Measurements from ENCODE around the gene METTL1.

The METTL1 gene

GRCh38 chr12:57730336-57731067 is 41.4 kb downstream of the METTL1 start:
- no peak for TF ChIP-seq SPI1 (IDR thresholded peaks at IDR 0.05; ENCODE audit: low read depth, low read length)
- TF ChIP-seq POLR2AphosphoS5 (IDR thresholded peaks at IDR 0.05; ENCODE audit: low read depth, low read length) = no peak
- no peak for TF ChIP-seq PAX5 (IDR thresholded peaks at IDR 0.05; ENCODE audit: insufficient read depth, low read length, severe bottlenecking)
- TF ChIP-seq POLR2A (IDR thresholded peaks at IDR 0.05; ENCODE audit: low read depth, low read length) = no peak
- no peak for TF ChIP-seq POU2F2 (IDR thresholded peaks at IDR 0.05; ENCODE audit: low read depth, low read length)
- no peak for TF ChIP-seq TAF1 (IDR thresholded peaks at IDR 0.05; ENCODE audit: low read depth, low read length)
- no peak for FAIRE-seq

GRCh38 chr12:57729321-57729844 is 42.5 kb downstream of the METTL1 start:
- TF ChIP-seq POLR2A (IDR thresholded peaks at IDR 0.05; ENCODE audit: low read depth, low read length) = no peak
- no peak for TF ChIP-seq TAF1 (IDR thresholded peaks at IDR 0.05; ENCODE audit: low read depth, low read length)
- TF ChIP-seq POLR2AphosphoS5 (IDR thresholded peaks at IDR 0.05; ENCODE audit: low read depth, low read length) = no peak
- no peak for TF ChIP-seq SPI1 (IDR thresholded peaks at IDR 0.05; ENCODE audit: low read depth, low read length)
- no peak for TF ChIP-seq POU2F2 (IDR thresholded peaks at IDR 0.05; ENCODE audit: low read depth, low read length)
- TF ChIP-seq PAX5 (IDR thresholded peaks at IDR 0.05; ENCODE audit: insufficient read depth, low read length, severe bottlenecking) = no peak
- DNase-seq (ENCODE audit: insufficient read length, low spot score) = no peak
- no peak for FAIRE-seq

More at GRCh38 chr12:57730336-57731067, 41.4 kb downstream of the METTL1 start:
- DNase-seq (ENCODE audit: insufficient read length, low spot score) = no peak

GRCh38 chr12:57727758-57728395 is 44.0 kb downstream of the METTL1 start:
- TF ChIP-seq PAX5 (IDR thresholded peaks at IDR 0.05; ENCODE audit: insufficient read depth, low read length, severe bottlenecking) (no peak), POLR2AphosphoS5 (IDR thresholded peaks at IDR 0.05; ENCODE audit: low read depth, low read length) (no peak), POLR2A (IDR thresholded peaks at IDR 0.05; ENCODE audit: low read depth, low read length) (no peak), POU2F2 (IDR thresholded peaks at IDR 0.05; ENCODE audit: low read depth, low read length) (no peak), SPI1 (IDR thresholded peaks at IDR 0.05; ENCODE audit: low read depth, low read length) (no peak), TAF1 (IDR thresholded peaks at IDR 0.05; ENCODE audit: low read depth, low read length) (no peak)
- FAIRE-seq (no peak), DNase-seq (ENCODE audit: insufficient read length, low spot score) (no peak)

GRCh38 chr12:57726884-57727757 is 44.8 kb downstream of the METTL1 start:
- peak; percentile 23 for DNase-seq (ENCODE audit: insufficient read length, low spot score)
- TF ChIP-seq POLR2AphosphoS5 (IDR thresholded peaks at IDR 0.05; ENCODE audit: low read depth, low read length) (no peak), TAF1 (IDR thresholded peaks at IDR 0.05; ENCODE audit: low read depth, low read length) (no peak), POLR2A (IDR thresholded peaks at IDR 0.05; ENCODE audit: low read depth, low read length) (no peak), POU2F2 (IDR thresholded peaks at IDR 0.05; ENCODE audit: low read depth, low read length) (no peak), SPI1 (IDR thresholded peaks at IDR 0.05; ENCODE audit: low read depth, low read length) (no peak), PAX5 (IDR thresholded peaks at IDR 0.05; ENCODE audit: insufficient read depth, low read length, severe bottlenecking) (no peak)
- no peak for FAIRE-seq

GRCh38 chr12:57726151-57726883 is 45.6 kb downstream of the METTL1 start:
- TF ChIP-seq POLR2A (IDR thresholded peaks at IDR 0.05; ENCODE audit: low read depth, low read length) (no peak), POLR2AphosphoS5 (IDR thresholded peaks at IDR 0.05; ENCODE audit: low read depth, low read length) (no peak), POU2F2 (IDR thresholded peaks at IDR 0.05; ENCODE audit: low read depth, low read length) (no peak), SPI1 (IDR thresholded peaks at IDR 0.05; ENCODE audit: low read depth, low read length) (no peak), TAF1 (IDR thresholded peaks at IDR 0.05; ENCODE audit: low read depth, low read length) (no peak)
- FAIRE-seq (no peak), DNase-seq (ENCODE audit: insufficient read length, low spot score) (peak; percentile 36)

GRCh38 chr12:57725851-57726150 is 46.1 kb downstream of the METTL1 start:
- no peak for FAIRE-seq
- TF ChIP-seq SPI1 (IDR thresholded peaks at IDR 0.05; ENCODE audit: low read depth, low read length) = no peak
- TF ChIP-seq TAF1 (IDR thresholded peaks at IDR 0.05; ENCODE audit: low read depth, low read length) = no peak
- no peak for TF ChIP-seq POU2F2 (IDR thresholded peaks at IDR 0.05; ENCODE audit: low read depth, low read length)
- no peak for TF ChIP-seq POLR2AphosphoS5 (IDR thresholded peaks at IDR 0.05; ENCODE audit: low read depth, low read length)

GRCh38 chr12:57724936-57725740 is 46.8 kb downstream of the METTL1 start:
- DNase-seq (ENCODE audit: insufficient read length, low spot score) = peak; percentile 15
- TF ChIP-seq POLR2A (IDR thresholded peaks at IDR 0.05; ENCODE audit: low read depth, low read length) = no peak
- TF ChIP-seq SPI1 (IDR thresholded peaks at IDR 0.05; ENCODE audit: low read depth, low read length) = peak; percentile 66
- TF ChIP-seq PAX5 (IDR thresholded peaks at IDR 0.05; ENCODE audit: insufficient read depth, low read length, severe bottlenecking) = no peak
- no peak for TF ChIP-seq POU2F2 (IDR thresholded peaks at IDR 0.05; ENCODE audit: low read depth, low read length)
- FAIRE-seq = no peak

More at GRCh38 chr12:57725851-57726150, 46.1 kb downstream of the METTL1 start:
- no peak for DNase-seq (ENCODE audit: insufficient read length, low spot score)
